A673 (cell line): ENCODE results near the gene CCDC43.

ENCODE experiments used
- CTCF ChIP-seq: fragments of 300-800, 200-600 bp; sonication (generic); conservative IDR thresholded peaks from 2 replicates; pipeline ENCODE4 v1.5.1; 2017; ENCODE audit warnings: low read depth, mild to moderate bottlenecking, antibody characterized with exemption, low read length, moderate library complexity, mixed read lengths
- EZH2 ChIP-seq: fragments of 200-600 bp; sonication (generic); IDR thresholded peaks from 2 replicates; pipeline ENCODE4 v1.6.1; 2017; ENCODE audit warnings: borderline replicate concordance, low read depth, mild to moderate bottlenecking, mixed read lengths, antibody characterized with exemption, low read length; ENCODE audit not compliant: poor library complexity, severe bottlenecking

GRCh38 chr17:44673893-44674292 is 15.7 kb downstream of the CCDC43 start:
- no peak for TF ChIP-seq CTCF
- no peak for TF ChIP-seq EZH2
